Small intestine (tissue), 7 donors: ENCODE results near the gene AK5. TPM values are rescaled to one million over a fixed set of nuclear protein-coding genes. Genes with fewer than 3 reads are reported as not detected.

Experiments
- DNase-seq, 2 donors: peaks; one replicate each; pipeline versions ENCODE4 v3.0.0 to v3.0.0-alpha.2; 2013
- FAIRE-seq: peaks from 2 replicates; lab custom pipeline; 2012; peaks lifted over from hg19 to GRCh38; lab: Jason Lieb, UNC
- H3K27ac ChIP-seq, 3 donors: one replicate each; pipeline ENCODE4 v1.5.1; 2013; ENCODE audit warnings: low read length in 2 of 3, mild to moderate bottlenecking in 2 of 3, control low read depth in 1 of 3, inconsistent platforms in 1 of 3, low read depth in 1 of 3, moderate library complexity in 1 of 3
- H3K27me3 ChIP-seq, 3 donors: one replicate each; pipeline ENCODE4 v1.6.1; 2013; ENCODE audit warnings: low read length in 3 of 3, inconsistent platforms in 1 of 3; ENCODE audit not compliant: control insufficient read depth in 3 of 3, insufficient read depth in 3 of 3
- H3K36me3 ChIP-seq, 3 donors: one replicate each; pipeline ENCODE4 v1.6.1; 2013; ENCODE audit warnings: low read length in 3 of 3, inconsistent platforms in 1 of 3, low read depth in 1 of 3, mild to moderate bottlenecking in 1 of 3, moderate library complexity in 1 of 3; ENCODE audit not compliant: control insufficient read depth in 3 of 3, insufficient read depth in 2 of 3
- H3K4me1 ChIP-seq, 3 donors: one replicate each; pipeline ENCODE4 v1.6.1; 2013; ENCODE audit warnings: low read length in 2 of 3, inconsistent platforms in 1 of 3, low read depth in 1 of 3, mild to moderate bottlenecking in 1 of 3, moderate library complexity in 1 of 3; ENCODE audit not compliant: control insufficient read depth in 3 of 3, insufficient read depth in 2 of 3
- H3K4me3 ChIP-seq, 3 donors: one replicate each; pipeline ENCODE4 v1.5.1; 2013; ENCODE audit warnings: low read length in 3 of 3, control low read depth in 1 of 3, inconsistent platforms in 1 of 3, low read depth in 1 of 3, mild to moderate bottlenecking in 1 of 3, moderate library complexity in 1 of 3
- H3K9me3 ChIP-seq, 2 donors: one replicate each; pipeline ENCODE4 v1.6.1; 2013; ENCODE audit warnings: low read depth in 1 of 2, low read length in 1 of 2; ENCODE audit not compliant: control insufficient read depth in 2 of 2, insufficient read depth in 1 of 2
- WGBS, 3 donors: extraction: QIAGEN DNeasy Blood & Tissue Kit; methylation state at CpG; one replicate each; pipeline ENCODE4 v1.1.7; 2013; 5-methylcytosine and 5-hydroxymethylcytosine counted together
- polyA plus RNA-seq, 4 donors: library from polyadenylated mRNA; stranded (reverse) in 3 of 4; unstranded in 1 of 4; fragments of 200-250 nt in 3 of 4; fragments of 120-200 nt in 1 of 4; gene quantifications; one replicate each; pipeline versions ENCODE4 v1.2.1 to v1.2.3, GENCODE V29; 2013
- donor health status: healthy with polysubstance abuse.
- donor health status: control.
- donor health status: control.
- donor health status: Bipolar disorder and iron deficiency.
- donor health status: healthy.

The AK5 gene
- polyA plus RNA-seq, 4 donors = 0.27 to 2.6 (median 0.61) TPM; not detected in 1

DNA sequence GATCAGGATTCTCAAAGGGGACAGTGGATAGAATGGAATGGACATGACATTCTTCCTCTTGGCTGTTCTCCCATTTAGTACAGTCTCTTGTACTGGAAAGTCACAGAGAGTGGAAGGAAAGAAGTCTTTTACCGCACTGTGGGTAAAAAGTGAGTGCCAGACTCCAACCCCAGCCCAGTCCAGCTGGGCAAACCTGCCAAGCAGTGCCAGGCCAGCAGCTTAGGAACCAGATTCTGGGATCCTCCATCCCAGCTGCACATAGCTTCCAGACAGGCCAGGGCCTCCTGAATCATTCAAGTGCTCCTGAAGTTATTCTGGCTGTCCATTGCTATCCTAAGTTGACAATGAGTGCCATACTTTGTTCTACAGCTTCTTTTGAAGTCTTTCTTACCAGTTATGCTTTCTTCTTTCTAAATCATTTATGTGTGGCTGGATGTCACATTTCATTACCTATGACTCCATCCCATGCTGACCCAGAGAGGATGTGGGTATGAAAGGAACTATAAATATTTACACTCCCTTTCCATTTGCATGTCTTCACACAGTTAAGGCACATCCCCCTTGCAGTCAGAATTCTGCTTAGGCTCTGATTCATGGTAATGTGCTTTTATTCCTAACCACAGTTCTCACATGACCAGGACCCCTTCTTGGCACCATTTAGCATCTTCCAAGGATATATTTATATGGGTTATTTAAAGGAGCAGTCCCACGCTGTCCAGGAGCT lies 88.9 kb downstream of the AK5 start:
- WGBS, 3 donors = 73 to 78% (median 77%) methylated on average over 2 of the region's 2 CpGs
- Histone ChIP-seq H3K9me3 (no peaks in the 10 kb centered on the region), H3K27me3 (peaks cover 0 to 5% (median 0%) of the 10 kb centered on the region in 3 donors), H3K27ac (no peak overlapping the region), H3K4me3 (no peak overlapping the region), H3K36me3 (no peaks in the 10 kb centered on the region), H3K4me1 (no peaks in the 10 kb centered on the region)
- FAIRE-seq (no peak), DNase-seq (no peak)

- H3K9me3 ChIP-seq = no peaks in the 10 kb centered on the region
- FAIRE-seq (no peak), DNase-seq (no peak)
- no peak overlapping the region for H3K4me3 ChIP-seq
- H3K36me3 ChIP-seq = no peaks in the 10 kb centered on the region
- WGBS, 3 donors = 40 to 45% (median 44%) methylated on average over 1 of the region's 1 CpG
- no peak overlapping the region for H3K27ac ChIP-seq
- H3K4me1 ChIP-seq = no peaks in the 10 kb centered on the region
- H3K27me3 ChIP-seq = peaks cover 0 to 5% (median 0%) of the 10 kb centered on the region in 3 donors
Measured at GRCh38 chr1:77371396-77371795, 89.6 kb downstream of the AK5 start.

DNA sequence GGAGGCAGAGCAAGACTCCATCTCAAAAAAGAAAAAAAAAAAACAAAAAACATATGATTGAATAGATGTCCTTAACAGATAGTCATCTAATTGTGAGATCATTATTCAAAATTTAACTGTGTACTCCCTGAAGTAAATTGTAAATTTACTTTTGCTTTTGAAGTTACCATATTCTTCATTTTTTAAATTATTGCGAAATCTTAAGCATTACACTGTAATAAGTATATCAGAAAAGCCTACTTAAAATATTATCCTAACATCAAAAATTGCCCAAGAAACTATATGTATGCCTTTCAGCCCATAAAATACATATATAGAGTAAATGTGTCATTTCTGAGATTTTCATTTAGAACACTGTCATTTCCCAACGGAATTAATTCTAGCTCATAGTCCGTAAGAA lies 91.9 kb downstream of the AK5 start:
- peaks cover 0 to 2% (median 0%) of the 10 kb centered on the region in 3 donors for H3K4me1 ChIP-seq
- FAIRE-seq = no peak
- DNase-seq = no peak
- H3K9me3 ChIP-seq = no peaks in the 10 kb centered on the region
- no peaks in the 10 kb centered on the region for H3K36me3 ChIP-seq
- H3K4me3 ChIP-seq = no peak overlapping the region
- peaks cover 0 to 5% (median 0%) of the 10 kb centered on the region in 3 donors for H3K27me3 ChIP-seq
- 91 to 96% (median 94%) methylated on average over 3 of the region's 3 CpGs for WGBS, 3 donors
- no peak overlapping the region for H3K27ac ChIP-seq

DNA sequence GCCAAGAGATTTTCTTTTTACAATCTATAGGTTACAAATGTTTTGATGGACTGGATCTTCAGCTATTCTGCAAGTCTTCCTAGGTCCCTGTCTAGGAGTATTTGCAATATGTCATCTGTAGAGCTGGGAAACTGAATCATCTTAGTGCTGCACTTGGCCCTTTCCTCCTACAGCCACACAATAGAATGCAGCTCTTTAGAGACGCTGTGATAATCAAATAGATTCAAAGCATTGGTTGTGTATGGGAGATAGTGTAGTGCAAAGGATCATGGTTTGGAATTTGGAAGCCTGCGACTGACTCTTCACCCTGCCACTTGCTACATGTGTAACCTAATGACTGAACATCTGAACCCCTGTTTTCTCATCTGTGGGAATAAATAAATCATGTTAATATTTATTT lies 93.7 kb downstream of the AK5 start:
- FAIRE-seq = no peak

DNA sequence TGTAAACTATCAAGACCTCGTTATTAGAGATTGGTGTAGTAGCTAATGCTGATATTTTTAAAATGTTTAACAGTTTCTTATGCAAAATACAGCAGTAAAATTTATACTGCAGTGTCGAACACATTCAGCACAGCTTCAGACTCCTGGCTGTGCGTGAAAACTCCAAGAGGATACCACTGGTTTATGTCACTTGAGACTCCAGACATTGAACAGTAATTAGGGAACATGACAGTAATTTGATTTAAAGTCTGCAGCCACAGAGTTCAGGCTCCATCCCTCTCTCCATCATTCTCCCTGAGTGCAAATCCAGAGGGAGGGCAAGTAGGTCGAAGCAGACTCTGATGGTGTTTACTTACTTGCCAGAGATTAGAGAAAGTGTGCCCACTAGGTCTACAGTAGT lies 94.2 kb downstream of the AK5 start:
- WGBS, 3 donors = 69 to 73% (median 71%) methylated on average over 4 of the region's 4 CpGs
- Histone ChIP-seq H3K36me3 (no peaks in the 10 kb centered on the region), H3K9me3 (no peaks in the 10 kb centered on the region), H3K4me1 (peaks cover 0 to 13% (median 0%) of the 10 kb centered on the region in 3 donors), H3K27ac (no peak overlapping the region), H3K27me3 (no peaks in the 10 kb centered on the region), H3K4me3 (no peak overlapping the region)
- DNase-seq = no peak
- no peak for FAIRE-seq

More for the DNA sequence above, 93.7 kb downstream of the AK5 start:
- Histone ChIP-seq H3K4me3 (no peak overlapping the region), H3K36me3 (no peaks in the 10 kb centered on the region), H3K9me3 (no peaks in the 10 kb centered on the region), H3K27me3 (no peaks in the 10 kb centered on the region), H3K27ac (no peak overlapping the region), H3K4me1 (peaks cover 0 to 13% (median 0%) of the 10 kb centered on the region in 3 donors)
- WGBS, 3 donors = 63 to 83% (median 73%) methylated on average over 2 of the region's 2 CpGs
- DNase-seq = no peak

- Histone ChIP-seq H3K27ac (peak overlapping the region in 1 of 3 donors; percentile 62), H3K36me3 (no peaks in the 10 kb centered on the region), H3K9me3 (no peaks in the 10 kb centered on the region), H3K27me3 (no peaks in the 10 kb centered on the region), H3K4me1 (peaks cover 0 to 13% (median 0%) of the 10 kb centered on the region in 3 donors), H3K4me3 (no peak overlapping the region)
- FAIRE-seq = no peak
- 25 to 35% (median 29%) methylated on average over 6 of the region's 6 CpGs for WGBS, 3 donors
- peak; percentile 55 to 70 for DNase-seq
Measured at GRCh38 chr1:77378723-77379535, 97.1 kb downstream of the AK5 start.

DNA sequence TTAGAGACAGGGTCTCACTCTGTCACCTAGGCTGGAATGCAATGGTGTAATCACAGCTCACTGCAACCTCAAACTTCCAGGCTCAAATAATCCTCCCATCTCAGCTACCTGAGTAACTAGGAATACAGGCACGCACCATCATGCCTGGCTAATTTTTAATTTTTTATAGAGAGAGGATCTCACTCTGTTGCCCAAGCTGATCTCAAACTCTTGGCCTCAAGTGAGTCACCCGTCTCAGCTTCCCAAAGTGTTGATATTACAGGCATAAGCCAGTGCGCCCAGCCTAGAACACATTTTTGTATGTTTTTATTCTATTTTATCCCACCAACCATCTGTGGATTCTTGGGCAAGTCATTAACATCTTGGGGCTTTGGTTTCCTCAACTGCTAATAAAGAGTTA lies 100.5 kb downstream of the AK5 start:
- no peak for DNase-seq
- 80 to 90% (median 82%) methylated on average over 3 of the region's 3 CpGs for WGBS, 3 donors

DNA sequence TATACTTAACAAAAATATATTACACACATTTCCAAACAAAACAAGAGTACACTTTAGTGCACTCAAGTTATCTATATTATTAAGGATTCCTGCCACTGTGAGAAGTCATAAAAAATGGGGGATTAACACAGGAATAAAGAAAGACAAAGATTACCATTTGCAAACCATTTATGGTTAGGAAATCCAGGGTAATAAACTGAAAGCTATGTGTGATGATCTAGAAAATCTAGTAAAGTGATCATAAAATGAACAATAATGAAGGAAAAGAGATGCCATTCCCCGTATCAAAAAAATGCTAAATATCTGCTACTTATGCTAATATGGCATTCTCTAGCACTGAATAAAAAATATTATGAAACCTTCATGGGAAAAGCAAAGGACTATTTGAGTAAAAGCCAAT lies 101.4 kb downstream of the AK5 start:
- Histone ChIP-seq H3K4me1 (peaks cover 0 to 13% (median 0%) of the 10 kb centered on the region in 3 donors), H3K4me3 (no peak overlapping the region), H3K27ac (no peak overlapping the region), H3K27me3 (no peaks in the 10 kb centered on the region), H3K36me3 (no peaks in the 10 kb centered on the region), H3K9me3 (no peaks in the 10 kb centered on the region)
- 63 to 85% (median 68%) methylated on average over 1 of the region's 1 CpG for WGBS, 3 donors
- FAIRE-seq (no peak), DNase-seq (no peak)

More for the DNA sequence above, 100.5 kb downstream of the AK5 start:
- H3K27me3 ChIP-seq = no peaks in the 10 kb centered on the region
- no peak overlapping the region for H3K4me3 ChIP-seq
- no peaks in the 10 kb centered on the region for H3K36me3 ChIP-seq
- peaks cover 0 to 13% (median 0%) of the 10 kb centered on the region in 3 donors for H3K4me1 ChIP-seq
- FAIRE-seq = no peak
- H3K27ac ChIP-seq = no peak overlapping the region
- no peaks in the 10 kb centered on the region for H3K9me3 ChIP-seq
